HG03280 (cell line): ENCODE measurements around the gene PRDM12.

Source experiments
- ATAC-seq: cut with Tn5 transposase; IDR thresholded peaks from one replicate; pipeline ENCODE4 v1.9.1; 2021; ENCODE audit warnings: mild to moderate bottlenecking, moderate library complexity; ENCODE audit not compliant: unreplicated experiment

Gene PRDM12

GRCh38 chr9:130687615-130688014 lies 23.2 kb downstream of the PRDM12 start:
- no peak for ATAC-seq

GRCh38 chr9:130688072-130688471 lies 23.7 kb downstream of the PRDM12 start:
- ATAC-seq = no peak

GRCh38 chr9:130689572-130689936 lies 25.2 kb downstream of the PRDM12 start:
- ATAC-seq = no peak

GRCh38 chr9:130689937-130690700 lies 25.7 kb downstream of the PRDM12 start:
- no peak for ATAC-seq

- no peak for ATAC-seq
These were observed 27.9 kb downstream of the PRDM12 start for GRCh38 chr9:130692321-130692720.

- no peak for ATAC-seq
These were observed 28.7 kb downstream of the PRDM12 start for GRCh38 chr9:130693101-130693425.

GRCh38 chr9:130693426-130694191 lies 29.2 kb downstream of the PRDM12 start, which contains the start of gene EXOSC2:
Gene EXOSC2 (plus strand): TSS chr9:130693780. CDS start chr9:130693792, 12 bp downstream.
- ATAC-seq = peak; percentile 93

GRCh38 chr9:130694205-130694604 lies 29.8 kb downstream of the PRDM12 start:
- ATAC-seq = no peak

GRCh38 chr9:130696139-130696650 lies 31.8 kb downstream of the PRDM12 start:
- no peak for ATAC-seq

GRCh38 chr9:130696996-130697395 lies 32.6 kb downstream of the PRDM12 start:
- ATAC-seq = no peak

GRCh38 chr9:130698514-130698913 lies 34.1 kb downstream of the PRDM12 start:
- no peak for ATAC-seq

GRCh38 chr9:130699047-130699446 lies 34.7 kb downstream of the PRDM12 start:
- no peak for ATAC-seq

GRCh38 chr9:130701059-130702022 lies 36.9 kb downstream of the PRDM12 start:
- no peak for ATAC-seq

GRCh38 chr9:130703501-130703900 lies 39.1 kb downstream of the PRDM12 start:
- no peak for ATAC-seq

- no peak for ATAC-seq
These were observed 43.0 kb downstream of the PRDM12 start for GRCh38 chr9:130707225-130707976.

GRCh38 chr9:130710822-130711352 lies 46.5 kb downstream of the PRDM12 start:
- no peak for ATAC-seq

- no peak for ATAC-seq
These were observed 47.1 kb downstream of the PRDM12 start for GRCh38 chr9:130711469-130711868.

- peak; percentile 98 for ATAC-seq
These were observed 48.3 kb downstream of the PRDM12 start for GRCh38 chr9:130712564-130713285.

- no peak for ATAC-seq
These were observed 49.0 kb downstream of the PRDM12 start for GRCh38 chr9:130713286-130713960.
